Measurements from ENCODE around the gene UNC5CL.

The UNC5CL gene

DNA sequence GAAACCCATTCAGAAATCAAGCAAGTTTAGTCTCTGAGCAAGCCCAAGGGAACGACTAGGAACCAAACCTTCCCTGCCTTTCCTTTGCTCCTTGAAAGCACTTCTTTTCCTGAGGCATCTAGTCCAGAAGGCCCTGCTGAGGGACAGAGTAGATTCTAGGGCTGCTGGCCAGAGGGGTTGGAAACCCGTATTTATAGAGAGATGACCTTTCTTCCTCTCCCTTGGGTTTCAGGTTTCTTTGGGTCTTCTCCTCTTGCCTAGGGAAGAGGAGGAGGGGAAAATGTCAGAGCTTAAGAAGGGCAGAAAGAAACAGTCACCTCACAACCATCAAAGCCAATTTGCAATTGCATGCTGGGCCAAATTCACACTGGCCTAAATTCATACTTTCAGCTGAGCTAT is 19.8 kb upstream of the UNC5CL start:
- no peak for DNase-seq (ENCODE audit: low read depth, low spot score)
- CTCF ChIA-PET = interaction anchor here (0.7 to 4.0 kb wide), 5 partner anchors 10 to 32 kb away, joined by 3 to 37 read pairs (median 5); no protein-coding TSS in a partner anchor
- H3K4me3 ChIP-seq (ENCODE audit: low read depth, low read length) = no peak overlapping the region
- POLR2A ChIA-PET = no interaction called here
- TF ChIP-seq, protein P1, sequence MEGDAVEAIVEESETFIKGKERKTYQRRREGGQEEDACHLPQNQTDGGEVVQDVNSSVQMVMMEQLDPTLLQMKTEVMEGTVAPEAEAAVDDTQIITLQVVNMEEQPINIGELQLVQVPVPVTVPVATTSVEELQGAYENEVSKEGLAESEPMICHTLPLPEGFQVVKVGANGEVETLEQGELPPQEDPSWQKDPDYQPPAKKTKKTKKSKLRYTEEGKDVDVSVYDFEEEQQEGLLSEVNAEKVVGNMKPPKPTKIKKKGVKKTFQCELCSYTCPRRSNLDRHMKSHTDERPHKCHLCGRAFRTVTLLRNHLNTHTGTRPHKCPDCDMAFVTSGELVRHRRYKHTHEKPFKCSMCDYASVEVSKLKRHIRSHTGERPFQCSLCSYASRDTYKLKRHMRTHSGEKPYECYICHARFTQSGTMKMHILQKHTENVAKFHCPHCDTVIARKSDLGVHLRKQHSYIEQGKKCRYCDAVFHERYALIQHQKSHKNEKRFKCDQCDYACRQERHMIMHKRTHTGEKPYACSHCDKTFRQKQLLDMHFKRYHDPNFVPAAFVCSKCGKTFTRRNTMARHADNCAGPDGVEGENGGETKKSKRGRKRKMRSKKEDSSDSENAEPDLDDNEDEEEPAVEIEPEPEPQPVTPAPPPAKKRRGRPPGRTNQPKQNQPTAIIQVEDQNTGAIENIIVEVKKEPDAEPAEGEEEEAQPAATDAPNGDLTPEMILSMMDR (IDR thresholded peaks at IDR 0.05; ENCODE audit: insufficient read depth, low read length, missing control alignments) = no peak

DNA sequence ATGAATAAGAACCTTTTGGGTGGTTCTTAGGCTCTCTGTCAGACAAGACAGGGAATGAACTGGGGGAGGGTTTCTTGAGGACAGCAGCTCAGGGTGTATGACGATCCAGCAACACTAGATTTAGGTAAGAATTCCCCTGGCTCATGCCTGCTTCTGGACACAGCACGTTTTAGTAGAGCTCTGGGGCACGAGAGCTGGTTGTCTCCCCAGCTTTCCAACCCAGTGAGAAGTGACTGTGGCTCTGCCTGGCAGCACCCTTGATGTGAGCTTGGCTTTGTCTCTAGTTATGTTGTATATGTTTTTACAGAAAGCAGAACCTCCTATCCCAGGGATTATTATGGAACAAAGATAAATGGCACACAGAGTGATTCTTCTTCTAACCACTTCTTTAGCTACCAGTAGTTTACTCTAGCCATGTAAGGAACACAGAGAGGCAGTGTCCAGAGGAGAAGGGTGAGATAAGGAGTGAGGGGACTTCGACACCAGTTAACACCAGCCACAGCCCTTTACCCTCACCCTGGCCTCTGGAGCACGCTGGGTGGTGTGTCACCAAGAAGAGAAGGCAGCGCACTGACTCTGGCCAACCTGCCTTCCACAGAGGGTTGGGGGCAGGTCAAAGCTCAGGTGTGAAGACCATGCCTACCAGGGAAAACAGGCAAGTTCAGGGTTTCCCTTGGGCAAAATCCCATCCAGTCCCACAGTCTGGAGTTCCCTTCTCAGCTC is 17.9 kb upstream of the UNC5CL start:
- ChIA-PET CTCF (interaction anchor here (1.7 to 10.1 kb wide), 4 partner anchors 12 to 29 kb away, joined by 7 to 90 read pairs (median 21); partner anchors contain the start of genes TSPO2 and UNC5CL), POLR2A (interaction anchor here (0.9 kb wide), 1 partner anchor 22 kb away, joined by 3 read pairs; no protein-coding TSS in a partner anchor)
- H3K4me3 ChIP-seq (ENCODE audit: low read depth, low read length) = no peak overlapping the region
- DNase-seq (ENCODE audit: low read depth, low spot score) = no peak
- TF ChIP-seq, protein P1 (IDR thresholded peaks at IDR 0.05; ENCODE audit: insufficient read depth, low read length, missing control alignments) = no peak

DNA sequence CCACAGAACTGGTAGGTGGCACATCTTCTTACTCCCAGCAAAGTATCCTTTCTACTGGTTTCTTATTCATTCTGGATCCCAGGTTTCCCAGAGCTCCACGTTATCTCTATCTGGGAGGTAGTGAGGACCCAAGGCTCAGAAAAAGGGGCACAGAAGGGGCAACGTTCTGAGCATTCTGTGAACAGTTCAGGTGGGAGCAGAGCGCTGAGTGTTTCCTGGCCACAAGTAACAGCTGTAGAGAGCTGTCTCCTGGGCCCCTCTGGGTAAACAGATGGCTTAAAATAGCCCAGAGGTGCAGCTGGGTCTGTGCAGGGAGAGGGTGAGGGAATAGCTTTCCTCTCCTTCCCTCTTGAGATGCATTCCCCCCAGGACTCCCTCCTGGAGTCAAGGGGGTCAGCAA is 16.1 kb upstream of the UNC5CL start:
- DNase-seq (ENCODE audit: low read depth, low spot score) = no peak
- TF ChIP-seq, protein P1 (IDR thresholded peaks at IDR 0.05; ENCODE audit: insufficient read depth, low read length, missing control alignments) = no peak
- ChIA-PET POLR2A (interaction anchor here (1.3 kb wide), 1 partner anchor 18 kb away, joined by 3 read pairs; the partner anchor contains the start of gene NFYA), CTCF (interaction anchor here (1.0 to 10.1 kb wide), 5 partner anchors 14 to 161 kb away, joined by 4 to 90 read pairs (median 21); partner anchors contain the start of gene UNC5CL)
- H3K4me3 ChIP-seq (ENCODE audit: low read depth, low read length) = no peak overlapping the region

DNA sequence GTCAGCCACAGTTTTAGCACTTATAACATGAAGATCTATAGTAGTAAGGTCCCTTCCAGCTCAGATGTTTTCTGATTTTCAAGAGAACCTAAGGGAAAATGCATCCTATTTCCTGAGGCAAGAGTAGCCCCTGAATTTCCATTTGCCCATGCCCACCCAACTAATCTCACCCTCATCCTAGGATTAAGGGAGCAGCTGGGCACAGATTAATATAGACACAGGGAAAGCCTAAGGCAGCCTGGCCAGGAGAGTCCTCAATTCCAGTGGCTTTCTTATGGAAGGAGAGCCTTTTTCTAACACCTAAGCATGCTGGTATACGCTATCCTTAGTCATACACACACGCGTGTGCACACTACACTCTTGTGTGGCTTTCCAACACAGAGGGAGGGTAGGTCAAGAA is 15.5 kb upstream of the UNC5CL start:
- TF ChIP-seq, protein P1 (IDR thresholded peaks at IDR 0.05; ENCODE audit: insufficient read depth, low read length, missing control alignments) = no peak
- CTCF ChIA-PET = interaction anchor here (0.9 to 10.1 kb wide), 5 partner anchors 14 to 650 kb away, joined by 3 to 90 read pairs (median 21); partner anchors contain the start of gene UNC5CL
- no peak overlapping the region for H3K4me3 ChIP-seq (ENCODE audit: low read depth, low read length)
- POLR2A ChIA-PET = no interaction called here
- DNase-seq (ENCODE audit: low read depth, low spot score) = no peak

DNA sequence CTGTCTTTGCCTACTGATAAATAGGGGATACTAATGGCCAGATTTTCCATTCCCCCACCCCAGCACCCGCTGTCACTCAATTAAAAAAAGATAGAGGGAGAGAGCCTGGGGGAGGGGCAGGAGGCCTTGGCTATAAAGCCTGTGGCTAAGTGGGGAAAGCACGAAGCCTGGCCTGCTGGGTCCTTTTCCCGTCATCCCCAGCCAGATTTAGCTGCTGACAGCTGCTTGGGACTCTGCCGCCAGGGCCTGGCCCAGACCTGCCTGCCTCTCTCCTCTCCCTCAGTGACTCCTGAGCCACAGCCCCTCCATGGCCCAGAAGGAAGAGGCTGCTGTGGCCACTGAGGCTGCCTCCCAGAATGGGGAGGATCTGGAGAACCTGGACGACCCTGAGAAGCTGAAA is 14.0 kb upstream of the UNC5CL start, which contains the start of gene APOBEC2:
Gene APOBEC2, plus strand, starts transcription at position 162 of the 400 bp plus-strand sequence. Its CDS starts 146 bp downstream, at position 308.
- TF ChIP-seq, protein P1 (IDR thresholded peaks at IDR 0.05; ENCODE audit: insufficient read depth, low read length, missing control alignments) = no peak
- ChIA-PET POLR2A (no interaction called here), CTCF (interaction anchor here (1.0 to 10.1 kb wide), 2 partner anchors 16 to 26 kb away, joined by 3 to 90 read pairs; partner anchors contain the start of gene UNC5CL)
- no peak within 1 kb of the TSS for H3K4me3 ChIP-seq (ENCODE audit: low read depth, low read length)
- DNase-seq (ENCODE audit: low read depth, low spot score) = no peak

- POLR2A ChIA-PET = no interaction called here
- CTCF ChIA-PET = interaction anchor here (10.1 kb wide), 1 partner anchor 15 kb away, joined by 90 read pairs; the partner anchor contains the start of gene UNC5CL
- DNase-seq (ENCODE audit: low read depth, low spot score) = no peak
Observed at GRCh38 chr6:41051873-41052272, 12.9 kb upstream of the UNC5CL start.

More at GRCh38 chr6:41051873-41052272, 12.9 kb upstream of the UNC5CL start:
- TF ChIP-seq, protein P1 (IDR thresholded peaks at IDR 0.05; ENCODE audit: insufficient read depth, low read length, missing control alignments) = no peak
- no peak overlapping the region for H3K4me3 ChIP-seq (ENCODE audit: low read depth, low read length)
